HepG2 (cell line): ENCODE results near the gene THADA. TPM values are rescaled to one million over a fixed set of nuclear protein-coding genes. Genes with fewer than 3 reads are reported as not detected.

Experiments used
- ADNP ChIP-seq: sonication (generic); formaldehyde crosslinking; IDR thresholded peaks from 2 replicates; pipeline ENCODE4 v1.4.0; 2020; ENCODE audit warnings: missing genetic modification reagents
- CEBPB ChIP-seq: IDR thresholded peaks from 2 replicates; pipeline ENCODE4 v1.6.1; 2011; ENCODE audit warnings: low read depth, low read length, improper control_type of control experiment, borderline replicate concordance
- GZF1 ChIP-seq: sonication (generic); formaldehyde crosslinking; IDR thresholded peaks from 2 replicates; pipeline ENCODE4 v1.5.1; 2020; ENCODE audit warnings: mild to moderate bottlenecking, missing genetic modification reagents
- HIC2 ChIP-seq: sonication (generic); formaldehyde crosslinking; IDR thresholded peaks from 2 replicates; pipeline ENCODE4 v1.9.0; 2022; ENCODE audit warnings: low read depth, missing genetic modification reagents
- HMGA1 ChIP-seq: sonication (generic); formaldehyde crosslinking; conservative IDR thresholded peaks from 2 replicates; pipeline ENCODE4 v1.4.0; 2020; ENCODE audit warnings: missing genetic modification reagents
- KMT2B ChIP-seq: IDR thresholded peaks from 2 replicates; pipeline ENCODE4 v1.6.1; 2016; ENCODE audit warnings: missing genetic modification reagents, missing compliant biosample characterization
- MED13 ChIP-seq: sonication (generic); formaldehyde crosslinking; IDR thresholded peaks from 2 replicates; pipeline ENCODE4 v1.5.0; 2020; ENCODE audit warnings: missing genetic modification reagents
- PAF1 ChIP-seq: IDR thresholded peaks from 2 replicates; pipeline ENCODE4 v1.6.1; 2016; ENCODE audit warnings: missing genetic modification reagents, missing compliant biosample characterization
- TERF1 ChIP-seq: sonication (generic); formaldehyde crosslinking; IDR thresholded peaks from 2 replicates; pipeline ENCODE4 v1.8.0; 2022; ENCODE audit warnings: mild to moderate bottlenecking, missing genetic modification reagents, moderate library complexity
- TFAP4 ChIP-seq: sonication (generic); IDR thresholded peaks from 2 replicates; pipeline ENCODE4 v1.6.1; 2016; ENCODE audit warnings: low read depth, borderline replicate concordance
- ZBTB14 ChIP-seq: sonication (generic); formaldehyde crosslinking; IDR thresholded peaks from 2 replicates; pipeline ENCODE4 v1.4.0; 2020; ENCODE audit warnings: missing genetic modification reagents
- ZFP36 ChIP-seq: fragments of 150-350 bp; IDR thresholded peaks from 2 replicates; pipeline ENCODE4 v1.6.1; 2018; ENCODE audit warnings: borderline replicate concordance, low read length, low read depth; ENCODE audit not compliant: partially characterized antibody
- ZNF350 ChIP-seq: sonication (generic); formaldehyde crosslinking; IDR thresholded peaks from 2 replicates; pipeline ENCODE4 v1.4.0; 2020; ENCODE audit warnings: mild to moderate bottlenecking, low read depth, missing genetic modification reagents, borderline replicate concordance
- ZNF543 ChIP-seq: sonication (generic); formaldehyde crosslinking; IDR thresholded peaks from 2 replicates; pipeline ENCODE4 v1.4.0; 2020; ENCODE audit warnings: mild to moderate bottlenecking, missing genetic modification reagents
- ZNF652 ChIP-seq: IDR thresholded peaks from 2 replicates; pipeline ENCODE4 v1.6.1; 2016; ENCODE audit warnings: low read depth, borderline replicate concordance
- ZNF772 ChIP-seq: sonication (generic); formaldehyde crosslinking; IDR thresholded peaks from 2 replicates; pipeline ENCODE4 v1.5.0; 2020; ENCODE audit warnings: mild to moderate bottlenecking, missing genetic modification reagents
- ZNF777 ChIP-seq: sonication (generic); formaldehyde crosslinking; IDR thresholded peaks from 2 replicates; pipeline ENCODE4 v1.4.0; 2020; ENCODE audit warnings: missing genetic modification reagents
- ZNF788 ChIP-seq: sonication (generic); formaldehyde crosslinking; IDR thresholded peaks from 2 replicates; pipeline ENCODE4 v1.5.0; 2020; ENCODE audit warnings: mild to moderate bottlenecking, missing genetic modification reagents, borderline replicate concordance
- ZSCAN20 ChIP-seq: sonication (generic); formaldehyde crosslinking; IDR thresholded peaks from 2 replicates; pipeline ENCODE4 v1.4.0; 2020; ENCODE audit warnings: missing genetic modification reagents, mild to moderate bottlenecking, borderline replicate concordance
- polyA plus RNA-seq, 8 experiments: library from polyadenylated mRNA; depleted of rRNA in 3 of 8; stranded (reverse) in 7 of 8; unstranded in 1 of 8; fragments of >200 nt; fragmentation: Illumina TruSeq in 4 of 8; extraction: Trizol in 4 of 8; gene quantifications; 2 replicates each; pipeline versions ENCODE4 v1.2.1 to v1.2.3, GENCODE V29; 2011 to 2016; ENCODE audit warnings: low read depth in 4 of 8, missing spikeins in 1 of 8, mixed read lengths in 1 of 8; ENCODE audit not compliant: insufficient read depth in 1 of 8
- total RNA-seq, 5 experiments: library from RNA; depleted of rRNA; stranded (reverse); fragments of >200 nt; fragmentation: Illumina TruSeq; extraction: Trizol; gene quantifications; 2 replicates each; pipeline ENCODE4 v1.2.3, GENCODE V29; 2016; ENCODE audit warnings: low read depth in 1 of 5
- TF ChIP-seq, protein P1 (sequence below): sonication (generic); formaldehyde crosslinking; IDR thresholded peaks from 2 replicates; pipeline ENCODE4 v1.5.0; 2020; ENCODE audit warnings: mild to moderate bottlenecking, missing genetic modification reagents, borderline replicate concordance
- TF ChIP-seq, protein P2 (sequence below): sonication (generic); formaldehyde crosslinking; IDR thresholded peaks from 2 replicates; pipeline ENCODE4 v1.4.0; 2020; ENCODE audit warnings: missing genetic modification reagents

The THADA gene
- total and polyA plus RNA-seq, 2 of the 13 experiments (the other 11 are each of a cell fraction or from before 2014, with no cell fraction given) = 12.7 to 21.7 TPM

DNA sequence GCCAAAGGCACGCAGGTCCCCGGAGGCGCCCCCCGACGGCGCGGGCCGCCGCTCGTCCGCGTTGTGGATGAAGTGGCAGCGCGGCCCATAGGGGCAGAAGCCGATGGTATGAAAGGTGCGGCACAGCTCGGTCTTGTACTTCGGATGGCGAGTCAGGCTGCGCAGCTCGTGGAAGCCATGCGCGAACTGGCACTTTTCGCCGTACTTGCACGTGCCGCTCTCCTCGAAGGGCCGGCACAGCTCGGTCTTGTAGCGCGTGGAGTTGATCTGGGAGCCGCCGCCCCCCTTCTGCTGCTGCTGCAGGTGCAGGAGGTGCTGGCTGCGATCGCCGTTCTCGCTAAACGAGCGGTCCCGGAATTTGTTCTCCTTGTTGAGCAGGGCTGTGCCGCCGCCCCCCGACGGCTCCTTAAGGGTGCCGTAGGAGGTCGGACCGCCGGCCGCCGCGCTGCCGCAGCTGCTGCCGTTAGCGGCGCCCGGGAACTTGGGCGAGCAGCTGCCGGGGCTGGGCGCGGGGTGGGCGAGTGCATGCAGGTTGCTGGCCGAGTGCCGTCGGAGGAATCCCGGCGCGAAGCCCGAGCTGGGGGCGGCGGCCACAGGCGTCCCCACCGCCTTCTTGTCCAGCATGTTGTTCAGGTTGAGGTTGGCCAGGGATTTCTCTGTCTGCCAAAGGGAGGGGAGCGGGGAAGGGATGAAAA lies 370.6 kb downstream of the THADA start (continued):
- TF ChIP-seq TFAP4 (no peak), ZNF350 (CRISPR knock-in tag) (0 out of 2 replicates have a peak, but pooled peaks have one; percentile 12), ZNF543 (CRISPR knock-in tag) (0 out of 2 replicates have a peak, but pooled peaks have one; percentile 37), ZNF652 (no peak), GZF1 (no peak), ZNF788 (CRISPR knock-in tag) (peak; percentile 67), ZNF772 (CRISPR knock-in tag) (peak; percentile 89), TERF1 (CRISPR knock-in tag) (0 out of 2 replicates have a peak, but pooled peaks have one; percentile 15), MED13 (CRISPR knock-in tag) (no peak), PAF1 (CRISPR knock-in tag) (no peak; the same call in 1 of the 2 replicates), ZFP36 (no peak), ZBTB14 (CRISPR knock-in tag) (0 out of 2 replicates have a peak, but pooled peaks have one; percentile 17), ZNF777 (CRISPR knock-in tag) (peak; percentile 97), ADNP (no peak), HMGA1 (no peak), CEBPB (no peak), HIC2 (CRISPR knock-in tag) (no peak), ZSCAN20 (CRISPR knock-in tag) (no peak), KMT2B (no peak)
- TF ChIP-seq, protein P1, sequence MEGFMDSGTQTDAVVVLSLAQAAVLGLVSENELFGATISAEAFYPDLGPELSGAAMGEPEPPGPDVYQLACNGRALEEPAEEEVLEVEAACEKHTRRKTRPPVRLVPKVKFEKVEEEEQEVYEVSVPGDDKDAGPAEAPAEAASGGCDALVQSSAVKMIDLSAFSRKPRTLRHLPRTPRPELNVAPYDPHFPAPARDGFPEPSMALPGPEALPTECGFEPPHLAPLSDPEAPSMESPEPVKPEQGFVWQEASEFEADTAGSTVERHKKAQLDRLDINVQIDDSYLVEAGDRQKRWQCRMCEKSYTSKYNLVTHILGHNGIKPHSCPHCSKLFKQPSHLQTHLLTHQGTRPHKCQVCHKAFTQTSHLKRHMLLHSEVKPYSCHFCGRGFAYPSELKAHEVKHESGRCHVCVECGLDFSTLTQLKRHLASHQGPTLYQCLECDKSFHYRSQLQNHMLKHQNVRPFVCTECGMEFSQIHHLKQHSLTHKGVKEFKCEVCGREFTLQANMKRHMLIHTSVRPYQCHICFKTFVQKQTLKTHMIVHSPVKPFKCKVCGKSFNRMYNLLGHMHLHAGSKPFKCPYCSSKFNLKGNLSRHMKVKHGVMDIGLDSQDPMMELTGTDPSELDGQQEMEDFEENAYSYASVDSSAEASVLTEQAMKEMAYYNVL = peak; percentile 15; the same call in 1 of the 2 replicates
- TF ChIP-seq, protein P2, sequence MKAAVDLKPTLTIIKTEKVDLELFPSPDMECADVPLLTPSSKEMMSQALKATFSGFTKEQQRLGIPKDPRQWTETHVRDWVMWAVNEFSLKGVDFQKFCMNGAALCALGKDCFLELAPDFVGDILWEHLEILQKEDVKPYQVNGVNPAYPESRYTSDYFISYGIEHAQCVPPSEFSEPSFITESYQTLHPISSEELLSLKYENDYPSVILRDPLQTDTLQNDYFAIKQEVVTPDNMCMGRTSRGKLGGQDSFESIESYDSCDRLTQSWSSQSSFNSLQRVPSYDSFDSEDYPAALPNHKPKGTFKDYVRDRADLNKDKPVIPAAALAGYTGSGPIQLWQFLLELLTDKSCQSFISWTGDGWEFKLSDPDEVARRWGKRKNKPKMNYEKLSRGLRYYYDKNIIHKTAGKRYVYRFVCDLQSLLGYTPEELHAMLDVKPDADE = peak; percentile 51; the same call in 1 of the 2 replicates
